Endothelial cell (in vitro differentiated cells): Measurements from ENCODE around the gene SFXN1. TPM values are rescaled to one million over a fixed set of nuclear protein-coding genes. Genes with fewer than 3 reads are reported as not detected.

Experiments
- DNase-seq: peaks from one replicate; pipeline ENCODE4 v3.0.0; 2021; ENCODE audit warnings: low spot score
- H3K27ac Mint-ChIP-seq: one replicate; pipeline ENCODE4 v1.8.0; 2021; ENCODE audit warnings: mixed read lengths, inconsistent platforms; ENCODE audit not compliant: unreplicated experiment
- H3K27me3 Mint-ChIP-seq: one replicate; pipeline ENCODE4 v1.8.0; 2021; ENCODE audit warnings: mild to moderate bottlenecking, moderate library complexity, mixed read lengths, inconsistent platforms; ENCODE audit not compliant: unreplicated experiment
- H3K36me3 Mint-ChIP-seq: one replicate; pipeline ENCODE4 v1.8.0; 2021; ENCODE audit warnings: mild to moderate bottlenecking, low read depth, mixed read lengths, inconsistent platforms; ENCODE audit not compliant: unreplicated experiment
- H3K4me1 Mint-ChIP-seq: one replicate; pipeline ENCODE4 v1.8.0; 2021; ENCODE audit warnings: mild to moderate bottlenecking, mixed read lengths, inconsistent platforms; ENCODE audit not compliant: unreplicated experiment
- H3K4me3 Mint-ChIP-seq: one replicate; pipeline ENCODE4 v1.8.0; 2021; ENCODE audit warnings: mild to moderate bottlenecking, mixed read lengths, inconsistent platforms; ENCODE audit not compliant: unreplicated experiment
- H3K9me3 Mint-ChIP-seq: one replicate; pipeline ENCODE4 v1.8.0; 2021; ENCODE audit warnings: mixed read lengths, inconsistent platforms; ENCODE audit not compliant: unreplicated experiment
- long read RNA-seq: library from polyadenylated mRNA; unstranded; transcript quantifications from one replicate; pipeline ENCODE4 v2.0.0, GENCODE V29; 2020; ENCODE audit not compliant: unreplicated experiment
- total RNA-seq: library from RNA; stranded (reverse); fragmentation: NEBNext Ultra II Directional; extraction: Animal tissue kit (Norgen Biotek cat#: 25700); gene quantifications from one replicate; pipeline ENCODE4 v1.2.1, GENCODE V29; 2021; ENCODE audit not compliant: unreplicated experiment
- TF ChIP-seq, protein P1 (sequence below): fragments of 200-600 bp; sonication (generic); IDR thresholded peaks from one replicate; pipeline ENCODE4 v1.5.0; 2021; ENCODE audit warnings: antibody characterized with exemption; ENCODE audit not compliant: unreplicated experiment

SFXN1 gene, protein sequence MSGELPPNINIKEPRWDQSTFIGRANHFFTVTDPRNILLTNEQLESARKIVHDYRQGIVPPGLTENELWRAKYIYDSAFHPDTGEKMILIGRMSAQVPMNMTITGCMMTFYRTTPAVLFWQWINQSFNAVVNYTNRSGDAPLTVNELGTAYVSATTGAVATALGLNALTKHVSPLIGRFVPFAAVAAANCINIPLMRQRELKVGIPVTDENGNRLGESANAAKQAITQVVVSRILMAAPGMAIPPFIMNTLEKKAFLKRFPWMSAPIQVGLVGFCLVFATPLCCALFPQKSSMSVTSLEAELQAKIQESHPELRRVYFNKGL
- 53.9 TPM for total RNA-seq
- long read RNA-seq, full-length matches to known transcripts, result 17 of 26 reads
- long read RNA-seq, partial matches to known transcripts, result 1 of 26 reads
- long read RNA-seq, other reads (novel, unspliced or antisense), result 8 of 26 reads

DNA sequence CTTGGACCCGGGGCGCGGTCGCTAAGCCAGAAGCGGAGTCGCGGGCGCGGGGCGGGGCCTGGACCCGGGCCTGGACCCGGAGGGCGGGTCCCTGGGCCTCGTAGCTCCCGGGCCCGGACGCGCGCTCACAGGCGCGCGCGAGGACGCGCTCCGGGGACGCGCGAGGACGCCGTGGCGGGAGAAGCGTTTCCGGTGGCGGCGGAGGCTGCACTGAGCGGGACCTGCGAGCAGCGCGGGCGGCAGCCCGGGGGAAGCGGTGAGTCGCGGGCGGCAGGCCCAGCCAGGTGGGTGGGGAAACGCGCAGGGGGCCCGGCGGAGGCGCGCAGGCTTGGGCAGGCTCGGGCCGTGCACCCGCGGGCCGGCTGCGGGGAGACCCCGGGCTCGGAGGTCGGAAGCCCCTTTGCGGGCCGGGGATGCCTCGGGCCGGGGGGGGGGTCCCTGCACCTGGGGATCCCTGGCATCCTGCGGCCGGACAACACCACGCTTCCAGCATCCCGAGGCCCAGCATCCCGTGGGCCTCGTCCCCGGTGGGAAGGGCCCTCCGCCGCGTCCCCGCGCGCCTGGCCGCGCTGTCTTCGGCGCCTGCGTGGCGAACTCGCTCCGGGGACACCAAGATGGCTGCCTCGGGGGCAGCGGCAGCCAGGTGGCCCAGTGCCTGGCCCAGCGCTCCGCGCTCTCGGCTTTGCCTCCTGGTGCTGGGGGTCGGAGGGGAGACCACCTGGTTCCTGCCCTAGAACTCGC, at the start of gene SFXN1:
Gene SFXN1, plus strand, starts transcription at position 177 of the 741 bp plus-strand sequence. CDS start 13,544 bp downstream, outside the sequence.
- TF ChIP-seq, protein P1, sequence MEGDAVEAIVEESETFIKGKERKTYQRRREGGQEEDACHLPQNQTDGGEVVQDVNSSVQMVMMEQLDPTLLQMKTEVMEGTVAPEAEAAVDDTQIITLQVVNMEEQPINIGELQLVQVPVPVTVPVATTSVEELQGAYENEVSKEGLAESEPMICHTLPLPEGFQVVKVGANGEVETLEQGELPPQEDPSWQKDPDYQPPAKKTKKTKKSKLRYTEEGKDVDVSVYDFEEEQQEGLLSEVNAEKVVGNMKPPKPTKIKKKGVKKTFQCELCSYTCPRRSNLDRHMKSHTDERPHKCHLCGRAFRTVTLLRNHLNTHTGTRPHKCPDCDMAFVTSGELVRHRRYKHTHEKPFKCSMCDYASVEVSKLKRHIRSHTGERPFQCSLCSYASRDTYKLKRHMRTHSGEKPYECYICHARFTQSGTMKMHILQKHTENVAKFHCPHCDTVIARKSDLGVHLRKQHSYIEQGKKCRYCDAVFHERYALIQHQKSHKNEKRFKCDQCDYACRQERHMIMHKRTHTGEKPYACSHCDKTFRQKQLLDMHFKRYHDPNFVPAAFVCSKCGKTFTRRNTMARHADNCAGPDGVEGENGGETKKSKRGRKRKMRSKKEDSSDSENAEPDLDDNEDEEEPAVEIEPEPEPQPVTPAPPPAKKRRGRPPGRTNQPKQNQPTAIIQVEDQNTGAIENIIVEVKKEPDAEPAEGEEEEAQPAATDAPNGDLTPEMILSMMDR, result no peak
- Mint-ChIP-seq H3K4me1 (peaks cover 30% of the 10 kb centered on the region), H3K36me3 (peaks cover 11% of the 10 kb centered on the region), H3K9me3 (no peaks in the 10 kb centered on the region), H3K27me3 (peaks cover 2% of the 10 kb centered on the region), H3K4me3 (peak within 1 kb of the TSS; percentile 96), H3K27ac (peak within 1 kb of the TSS; percentile 86)
- peak; percentile 68 for DNase-seq

DNA sequence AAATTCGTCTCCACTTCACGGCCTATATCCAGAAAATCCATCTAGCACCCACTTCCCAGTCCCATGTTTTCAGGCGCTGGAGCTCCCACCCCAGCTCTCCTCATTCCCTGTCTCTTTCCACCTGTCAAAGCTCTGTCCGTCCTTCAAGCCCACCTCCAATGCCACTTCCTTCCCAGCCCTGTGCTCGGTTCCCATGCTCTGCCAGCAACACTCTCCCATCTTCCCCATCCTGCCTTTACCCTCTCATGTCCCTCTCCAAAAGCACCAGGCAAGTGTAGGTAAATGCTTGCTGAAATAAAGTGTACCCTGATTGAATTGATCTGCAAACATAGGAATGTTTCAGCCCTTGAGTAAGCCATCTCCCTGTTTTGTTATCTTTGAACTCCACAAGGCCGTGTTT, 43.6 kb upstream of the SFXN1 start:
- Mint-ChIP-seq H3K36me3 (no peaks in the 10 kb centered on the region), H3K4me3 (no peak overlapping the region), H3K4me1 (peaks cover 8% of the 10 kb centered on the region), H3K27me3 (no peaks in the 10 kb centered on the region), H3K9me3 (no peaks in the 10 kb centered on the region), H3K27ac (no peak overlapping the region)
- TF ChIP-seq, protein P1, result no peak
- no peak for DNase-seq

DNA sequence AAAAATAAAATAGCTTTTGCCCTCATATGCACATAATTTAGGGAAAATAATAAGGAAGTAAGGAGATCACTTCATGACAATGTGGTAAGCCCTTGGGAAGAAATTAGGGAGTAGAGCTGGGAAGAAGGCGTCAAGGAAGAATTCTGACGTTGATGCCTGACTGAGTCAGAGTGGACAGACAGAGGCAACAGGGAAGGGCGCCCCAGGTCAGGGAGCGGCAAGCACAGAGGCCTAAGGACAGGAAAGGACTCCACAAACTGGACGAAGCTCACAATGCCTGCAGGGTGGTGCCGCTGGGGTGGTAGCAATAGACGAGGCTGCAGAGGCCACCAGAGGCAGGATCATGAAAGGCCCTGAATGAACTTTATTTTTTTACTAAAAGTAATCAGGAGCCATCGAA, 42.0 kb upstream of the SFXN1 start:
- DNase-seq, result no peak
- TF ChIP-seq, protein P1, result no peak
- Mint-ChIP-seq H3K36me3 (no peaks in the 10 kb centered on the region), H3K27ac (no peak overlapping the region), H3K27me3 (no peaks in the 10 kb centered on the region), H3K4me3 (no peak overlapping the region), H3K4me1 (peaks cover 8% of the 10 kb centered on the region), H3K9me3 (no peaks in the 10 kb centered on the region)

DNA sequence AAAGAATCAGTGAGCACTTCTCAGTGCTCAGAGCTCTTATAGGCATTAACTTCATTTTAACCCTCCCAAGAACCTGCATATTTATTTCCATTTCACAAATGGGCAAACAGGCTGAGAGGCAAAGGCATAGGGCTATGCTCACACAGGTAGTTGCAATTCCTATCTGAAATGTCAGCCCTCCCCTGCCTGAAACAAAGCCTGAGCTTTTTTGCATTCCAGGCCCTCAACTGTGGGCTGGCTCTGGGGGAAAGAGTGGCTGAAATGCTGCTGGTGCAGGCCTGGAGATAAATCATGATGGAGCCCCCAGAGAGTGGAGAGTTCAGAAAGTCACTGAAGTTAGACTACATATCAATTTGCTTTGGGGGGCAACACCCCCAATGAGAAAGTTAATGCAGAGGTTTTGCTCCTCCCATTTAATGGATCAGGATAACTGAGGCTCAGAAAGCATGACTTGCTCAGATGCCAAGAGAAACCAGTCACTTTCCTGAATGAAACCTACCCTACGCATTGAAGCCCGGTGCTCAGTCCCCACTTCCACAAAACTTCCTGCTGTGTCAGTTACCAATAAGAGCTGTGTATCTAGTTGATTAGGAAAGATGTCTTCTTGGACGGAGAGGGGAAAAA, 40.0 kb upstream of the SFXN1 start:
- TF ChIP-seq, protein P1, result no peak
- H3K9me3 Mint-ChIP-seq, result no peaks in the 10 kb centered on the region
- H3K4me3 Mint-ChIP-seq, result no peak overlapping the region
- peaks cover 5% of the 10 kb centered on the region for H3K27me3 Mint-ChIP-seq
- H3K4me1 Mint-ChIP-seq, result peaks cover 8% of the 10 kb centered on the region
- no peak for DNase-seq
- H3K27ac Mint-ChIP-seq, result no peak overlapping the region
- H3K36me3 Mint-ChIP-seq, result no peaks in the 10 kb centered on the region
